Hepatocyte (in vitro differentiated cells): ENCODE results near the gene RFX4.

ENCODE experiments used
- CTCF ChIP-seq: fragments of 200-600 bp; sonication (generic); IDR thresholded peaks from 2 replicates; pipeline ENCODE4 v1.5.1; 2016; ENCODE audit warnings: antibody characterized with exemption, mild to moderate bottlenecking; ENCODE audit not compliant: poor library complexity
- EZH2 ChIP-seq: fragments of 200-600 bp; sonication (generic); IDR thresholded peaks from 2 replicates; pipeline ENCODE4 v1.6.1; 2016; ENCODE audit warnings: antibody characterized with exemption, mild to moderate bottlenecking, borderline replicate concordance
- EZH2phosphoT487 ChIP-seq: fragments of 200-600 bp; sonication (generic); IDR thresholded peaks from one replicate; pipeline ENCODE4 v1.6.1; 2018; ENCODE audit warnings: antibody characterized with exemption, mild to moderate bottlenecking, low read depth, moderate library complexity; ENCODE audit not compliant: unreplicated experiment, severe bottlenecking

GRCh38 chr12:106758349-106759110, 175.7 kb downstream of the RFX4 start:
- TF ChIP-seq CTCF (no peak), EZH2phosphoT487 (no peak), EZH2 (no peak)
